MV-4-11 (cell line): ENCODE measurements around the gene PCGF5.

ENCODE experiments used
- DNase-seq: peaks from one replicate; lab custom pipeline; 2025; lab: John Stamatoyannopoulos, UW

PCGF5 gene

GRCh38 chr10:91328320-91328984 is 108.0 kb downstream of the PCGF5 start:
- no peak for DNase-seq
